HEK293T (cell line): Measurements from ENCODE around the gene SLC4A11.

Experiments used
- ELF4 ChIP-seq: fragments of 450-650 bp; IDR thresholded peaks from 2 replicates; pipeline ENCODE4 v1.6.1; 2017; ENCODE audit warnings: antibody characterized with exemption
- FOXA1 ChIP-seq: fragments of 450-650 bp; IDR thresholded peaks from 2 replicates; pipeline ENCODE4 v1.6.1; 2016; ENCODE audit warnings: mild to moderate bottlenecking

- TF ChIP-seq FOXA1 = no peak
- no peak for TF ChIP-seq ELF4
Observed at GRCh38 chr20:3279761-3280160, 40.8 kb upstream of the SLC4A11 start.
